ENCODE data around the gene CD99.

- TF ChIP-seq POLR2A (IDR thresholded peaks at IDR 0.05) (no peak), POLR2AphosphoS5 (IDR thresholded peaks at IDR 0.05) (no peak)
Observed at GRCh38 chrX:2718821-2719220, 27.7 kb downstream of the CD99 start.
